DND-41 (cell line): ENCODE data around the gene MED12L.

ENCODE experiments used
- CTCF ChIP-seq: IDR thresholded peaks from 2 replicates; pipeline ENCODE4 v1.5.1; 2012; ENCODE audit warnings: borderline replicate concordance, low read length, moderate library complexity, mild to moderate bottlenecking; ENCODE audit not compliant: poor library complexity, severe bottlenecking; ENCODE audit errors: extremely low read depth
- EZH2 ChIP-seq: IDR thresholded peaks from 3 replicates; pipeline ENCODE4 v1.6.1; 2012; ENCODE audit warnings: borderline replicate concordance, low read depth, mild to moderate bottlenecking, moderate library complexity, low read length, inconsistent platforms; ENCODE audit not compliant: severe bottlenecking

GRCh38 chr3:151307583-151308488, 222.4 kb downstream of the MED12L start:
- TF ChIP-seq CTCF (no peak), EZH2 (no peak)
